ENCODE results near the gene HAL.

The HAL gene

GRCh38 chr12:95996034-95996658 lies at the start of gene HAL:
Gene HAL (minus strand): TSS chr12:95996344. CDS start chr12:95995910, 434 bp downstream.
- no peak for DNase-seq

GRCh38 chr12:96045566-96045965 lies 49.4 kb upstream of the HAL start:
- DNase-seq = no peak

- no peak for DNase-seq
These were observed 48.8 kb upstream of the HAL start for GRCh38 chr12:96044943-96045290.

GRCh38 chr12:96044017-96044942 lies 48.1 kb upstream of the HAL start:
- DNase-seq = peak; percentile 66

GRCh38 chr12:96041181-96041580 lies 45.0 kb upstream of the HAL start:
- no peak for DNase-seq

GRCh38 chr12:96040305-96041133 lies 44.4 kb upstream of the HAL start:
- no peak for DNase-seq

- DNase-seq = no peak
These were observed 43.4 kb upstream of the HAL start for GRCh38 chr12:96039516-96039915.

GRCh38 chr12:96036765-96037455 lies 40.8 kb upstream of the HAL start:
- peak; percentile 21 for DNase-seq

GRCh38 chr12:96035283-96036236 lies 39.4 kb upstream of the HAL start, which contains the start of gene LTA4H:
Gene LTA4H (minus strand): TSS chr12:96035587. CDS start chr12:96035519, 68 bp downstream.
- peak; percentile 99 for DNase-seq

GRCh38 chr12:96034621-96035282 lies 38.6 kb upstream of the HAL start:
- DNase-seq = peak; percentile 45

- DNase-seq = no peak
These were observed 37.6 kb upstream of the HAL start for GRCh38 chr12:96033549-96034389.

- DNase-seq = no peak
These were observed 33.7 kb upstream of the HAL start for GRCh38 chr12:96029826-96030225.

GRCh38 chr12:96028538-96028937 lies 32.4 kb upstream of the HAL start:
- no peak for DNase-seq

- DNase-seq = no peak
These were observed 30.2 kb upstream of the HAL start for GRCh38 chr12:96026331-96026730.

GRCh38 chr12:96025518-96025917 lies 29.4 kb upstream of the HAL start:
- DNase-seq = no peak

- DNase-seq = no peak
These were observed 24.3 kb upstream of the HAL start for GRCh38 chr12:96020314-96021003.

- DNase-seq = peak; percentile 21
These were observed 19.5 kb upstream of the HAL start for GRCh38 chr12:96015672-96016071.

GRCh38 chr12:96014943-96015599 lies 18.9 kb upstream of the HAL start:
- DNase-seq = no peak

- DNase-seq = no peak
These were observed 11.6 kb upstream of the HAL start for GRCh38 chr12:96007729-96008128.
